GM23338 (cell line): ENCODE data around the gene DAPK1. TPM values are rescaled to one million over a fixed set of nuclear protein-coding genes. Genes with fewer than 3 reads are reported as not detected.

Source experiments
- ATAC-seq: fragments of 200-7000 bp; cut with Tn5 transposase; 3 replicates; pipeline ENCODE4 v1.9.1; 2020
- DNase-seq: peaks from one replicate; pipeline ENCODE4 v3.0.0-alpha.2; 2015; ENCODE audit warnings: low spot score
- H2AFZ ChIP-seq: fragments of 200-600 bp; sonication (generic); 2 replicates; pipeline ENCODE4 v1.8.0; 2016; ENCODE audit warnings: antibody characterized with exemption, mild to moderate bottlenecking, moderate library complexity
- H3F3A ChIP-seq: fragments of 200-600 bp; sonication (generic); replicated peaks from 2 replicates; pipeline ENCODE4 v1.8.0; 2017; ENCODE audit warnings: antibody characterized with exemption, mixed run types, low read depth
- H3K27ac ChIP-seq: fragments of 200-600 bp; sonication (generic); 2 replicates; pipeline ENCODE4 v1.6.1; 2016; ENCODE audit warnings: low read depth
- H3K27me3 ChIP-seq: fragments of 200-600 bp; sonication (generic); 2 replicates; pipeline ENCODE4 v1.8.0; 2016; ENCODE audit warnings: mild to moderate bottlenecking, mixed run types, moderate library complexity; ENCODE audit not compliant: insufficient read depth
- H3K36me3 ChIP-seq: fragments of 200-600 bp; sonication (generic); 2 replicates; pipeline ENCODE4 v1.8.0; 2016; ENCODE audit warnings: mild to moderate bottlenecking; ENCODE audit not compliant: insufficient read depth
- H3K4me1 ChIP-seq: fragments of 200-600 bp; sonication (generic); 2 replicates; pipeline ENCODE4 v1.8.0; 2016; ENCODE audit warnings: mild to moderate bottlenecking, moderate library complexity; ENCODE audit not compliant: insufficient read depth
- H3K4me2 ChIP-seq: fragments of 200-600 bp; sonication (generic); 2 replicates; pipeline ENCODE4 v1.7.1; 2017; ENCODE audit warnings: mixed run types
- H3K4me3 ChIP-seq: fragments of 200-600 bp; sonication (generic); 2 replicates; pipeline ENCODE4 v1.6.1; 2016; ENCODE audit warnings: mixed run types
- H3K79me2 ChIP-seq: fragments of 200-600 bp; sonication (generic); replicated peaks from 2 replicates; pipeline ENCODE4 v1.8.0; 2017; ENCODE audit warnings: mild to moderate bottlenecking; ENCODE audit not compliant: insufficient read depth
- H3K9me2 ChIP-seq: fragments of 200-600 bp; sonication (generic); 2 replicates; pipeline ENCODE4 v1.8.0; 2017; ENCODE audit not compliant: insufficient read depth
- H4K20me1 ChIP-seq: fragments of 200-600 bp; sonication (generic); replicated peaks from 2 replicates; pipeline ENCODE4 v1.8.0; 2017; ENCODE audit warnings: mild to moderate bottlenecking; ENCODE audit not compliant: insufficient read depth
- H3K27ac Mint-ChIP-seq: 2 replicates; pipeline ENCODE4 v1.8.0; 2020; ENCODE audit warnings: inconsistent platforms, mild to moderate bottlenecking, moderate library complexity, mixed read lengths
- H3K27me3 Mint-ChIP-seq: 3 replicates; pipeline ENCODE4 v1.8.0; 2022; ENCODE audit warnings: low read depth, mild to moderate bottlenecking, moderate library complexity, mixed read lengths, inconsistent platforms; ENCODE audit not compliant: insufficient read depth, poor library complexity
- H3K36me3 Mint-ChIP-seq: 3 replicates; pipeline ENCODE4 v1.8.0; 2021; ENCODE audit warnings: low read depth, mild to moderate bottlenecking, inconsistent platforms, moderate library complexity, mixed read lengths
- H3K4me1 Mint-ChIP-seq: 3 replicates; pipeline ENCODE4 v1.8.0; 2020; ENCODE audit warnings: mild to moderate bottlenecking, inconsistent platforms, mixed read lengths
- H3K4me3 Mint-ChIP-seq: 3 replicates; pipeline ENCODE4 v1.8.0; 2021; ENCODE audit warnings: moderate library complexity, mild to moderate bottlenecking, inconsistent platforms, mixed read lengths
- H3K9me3 Mint-ChIP-seq: 3 replicates; pipeline ENCODE4 v1.8.0; 2020; ENCODE audit warnings: moderate library complexity, mild to moderate bottlenecking, inconsistent platforms, mixed read lengths
- CREB1 ChIP-seq: fragments of 250-450 bp; sonication (Bioruptor Pico); IDR thresholded peaks from 2 replicates; pipeline ENCODE4 v1.5.0; 2020; ENCODE audit warnings: low read depth, mild to moderate bottlenecking, moderate library complexity
- ETS1 ChIP-seq: IDR thresholded peaks from 2 replicates; pipeline ENCODE4 v1.6.1; 2016; ENCODE audit warnings: antibody characterized with exemption
- EZH2 ChIP-seq: fragments of 200-600 bp; sonication (generic); IDR thresholded peaks from one replicate; pipeline ENCODE4 v1.8.0; 2017; ENCODE audit warnings: antibody characterized with exemption, mild to moderate bottlenecking, low read depth; ENCODE audit not compliant: unreplicated experiment
- EZH2phosphoT487 ChIP-seq: fragments of 200-600 bp; sonication (generic); IDR thresholded peaks from one replicate; pipeline ENCODE4 v1.8.1; 2018; ENCODE audit warnings: antibody characterized with exemption; ENCODE audit not compliant: unreplicated experiment
- JUNB ChIP-seq: IDR thresholded peaks from one replicate; pipeline ENCODE4 v1.6.1; 2016; ENCODE audit warnings: antibody characterized with exemption; ENCODE audit not compliant: unreplicated experiment
- NANOG ChIP-seq: IDR thresholded peaks from 2 replicates; pipeline ENCODE4 v1.6.1; 2016; ENCODE audit warnings: antibody characterized with exemption, borderline replicate concordance
- POLR2AphosphoS5 ChIP-seq: IDR thresholded peaks from 2 replicates; pipeline ENCODE4 v1.6.1; 2016; ENCODE audit warnings: antibody characterized with exemption, low read depth
- STAT1 ChIP-seq: IDR thresholded peaks from one replicate; pipeline ENCODE4 v1.6.1; 2016; ENCODE audit warnings: antibody characterized with exemption; ENCODE audit not compliant: unreplicated experiment
- ZNF114 ChIP-seq: fragments of 250-450 bp; sonication (Bioruptor Pico); IDR thresholded peaks from 2 replicates; pipeline ENCODE4 v1.5.0; 2020; ENCODE audit warnings: mild to moderate bottlenecking, moderate library complexity
- ZNF331 ChIP-seq: fragments of 250-450 bp; sonication (Bioruptor Pico); IDR thresholded peaks from 2 replicates; pipeline ENCODE4 v1.5.0; 2020; ENCODE audit warnings: low read depth, mild to moderate bottlenecking, moderate library complexity
- ZNF462 ChIP-seq: fragments of 250-450 bp; sonication (Bioruptor Pico); IDR thresholded peaks from 2 replicates; pipeline ENCODE4 v1.5.0; 2020; ENCODE audit warnings: mild to moderate bottlenecking, moderate library complexity
- polyA plus RNA-seq: library from polyadenylated mRNA; unstranded; fragments of >200 nt; fragmentation: Nextera tagmentation; extraction: Ambion mirVana; gene quantifications from 2 replicates; pipeline ENCODE4 v1.2.1, GENCODE V29; 2016
- total RNA-seq: library from RNA; depleted of rRNA; stranded (reverse); fragments of >200 nt; shearing (Covaris generic); gene quantifications from 2 replicates; pipeline ENCODE4 v1.2.3, GENCODE V29; 2014
- TF ChIP-seq, protein P1 (sequence below), 2 experiments: fragments of 200-600 bp in 1 of 2; sonication (generic) in 1 of 2; conservative IDR thresholded peaks; 2 replicates each; pipeline versions ENCODE4 v1.5.1 to v1.6.1; 2016 to 2017; ENCODE audit warnings: antibody characterized with exemption in 2 of 2, low read depth in 2 of 2, mild to moderate bottlenecking in 2 of 2, moderate library complexity in 1 of 2

Gene DAPK1
- total and polyA plus RNA-seq, 2 experiments from 2014 or later = 37.0 to 134 TPM

- H3K36me3 ChIP-seq = peaks cover 21% of the 10 kb centered on the region
- no peaks in the 10 kb centered on the region for H3K27me3 ChIP-seq
- Mint-ChIP-seq H3K36me3 (peaks cover 49% of the 10 kb centered on the region), H3K4me3 (no peak overlapping the region), H3K27ac (no peak overlapping the region), H3K9me3 (no peaks in the 10 kb centered on the region), H3K4me1 (no peaks in the 10 kb centered on the region; the same call in 2 of the 3 replicates), H3K27me3 (peaks cover 7% of the 10 kb centered on the region)
- DNase-seq (no peak), ATAC-seq (no peak)
- no peak overlapping the region for H2AFZ ChIP-seq
- H3K4me1 ChIP-seq = no peaks in the 10 kb centered on the region
- no peak overlapping the region for H3K4me3 ChIP-seq
- no peak for TF ChIP-seq STAT1
- no peak for TF ChIP-seq ZNF114 (CRISPR knock-in tag)
- TF ChIP-seq POLR2AphosphoS5 = no peak
- no peak for TF ChIP-seq ETS1
- no peak for TF ChIP-seq EZH2phosphoT487
- no peak for TF ChIP-seq NANOG
- no peak for TF ChIP-seq ZNF331 (CRISPR knock-in tag)
- TF ChIP-seq JUNB = no peak
- no peak for TF ChIP-seq CREB1 (CRISPR knock-in tag)
- TF ChIP-seq, protein P1, sequence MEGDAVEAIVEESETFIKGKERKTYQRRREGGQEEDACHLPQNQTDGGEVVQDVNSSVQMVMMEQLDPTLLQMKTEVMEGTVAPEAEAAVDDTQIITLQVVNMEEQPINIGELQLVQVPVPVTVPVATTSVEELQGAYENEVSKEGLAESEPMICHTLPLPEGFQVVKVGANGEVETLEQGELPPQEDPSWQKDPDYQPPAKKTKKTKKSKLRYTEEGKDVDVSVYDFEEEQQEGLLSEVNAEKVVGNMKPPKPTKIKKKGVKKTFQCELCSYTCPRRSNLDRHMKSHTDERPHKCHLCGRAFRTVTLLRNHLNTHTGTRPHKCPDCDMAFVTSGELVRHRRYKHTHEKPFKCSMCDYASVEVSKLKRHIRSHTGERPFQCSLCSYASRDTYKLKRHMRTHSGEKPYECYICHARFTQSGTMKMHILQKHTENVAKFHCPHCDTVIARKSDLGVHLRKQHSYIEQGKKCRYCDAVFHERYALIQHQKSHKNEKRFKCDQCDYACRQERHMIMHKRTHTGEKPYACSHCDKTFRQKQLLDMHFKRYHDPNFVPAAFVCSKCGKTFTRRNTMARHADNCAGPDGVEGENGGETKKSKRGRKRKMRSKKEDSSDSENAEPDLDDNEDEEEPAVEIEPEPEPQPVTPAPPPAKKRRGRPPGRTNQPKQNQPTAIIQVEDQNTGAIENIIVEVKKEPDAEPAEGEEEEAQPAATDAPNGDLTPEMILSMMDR (conservative IDR thresholded peaks at IDR 0.05; ENCODE audit: low read depth in 2 of 2) = no peak
- TF ChIP-seq EZH2 = no peak
- TF ChIP-seq ZNF462 (CRISPR knock-in tag) = no peak
- no peaks in the 10 kb centered on the region for H3K9me2 ChIP-seq
- H3K27ac ChIP-seq = no peak overlapping the region
- no peak overlapping the region for H3K4me2 ChIP-seq
- H4K20me1 ChIP-seq = no peaks in the 10 kb centered on the region; the same call in 1 of the 2 replicates
- no peaks in the 10 kb centered on the region for H3K79me2 ChIP-seq
- peaks cover 4% of the 10 kb centered on the region; the same call in 1 of the 2 replicates for H3F3A ChIP-seq
Observed at GRCh38 chr9:87707805-87708506, 210.3 kb downstream of the DAPK1 start.
